Hematopoietic multipotent progenitor cell (in vitro differentiated cells): ENCODE measurements around the gene TFE3. TPM values are rescaled to one million over a fixed set of nuclear protein-coding genes. Genes with fewer than 3 reads are reported as not detected.
A peak's percentile ranks its signal among the peaks of the same experiment; 100 is the strongest.

ENCODE experiments used
- DNase-seq, 3 donors: peaks; one replicate each; pipeline ENCODE4 v3.0.0-alpha.2; 2011 to 2015; ENCODE audit warnings: low read depth in 2 of 3, low spot score in 2 of 3
- total RNA-seq: library from RNA; depleted of rRNA; stranded (reverse); fragments of >200 nt; gene quantifications from one replicate; pipeline ENCODE4 v1.2.3, GENCODE V29; 2012

The TFE3 gene
- total RNA-seq, 1 donor, result 63.0 TPM

DNA sequence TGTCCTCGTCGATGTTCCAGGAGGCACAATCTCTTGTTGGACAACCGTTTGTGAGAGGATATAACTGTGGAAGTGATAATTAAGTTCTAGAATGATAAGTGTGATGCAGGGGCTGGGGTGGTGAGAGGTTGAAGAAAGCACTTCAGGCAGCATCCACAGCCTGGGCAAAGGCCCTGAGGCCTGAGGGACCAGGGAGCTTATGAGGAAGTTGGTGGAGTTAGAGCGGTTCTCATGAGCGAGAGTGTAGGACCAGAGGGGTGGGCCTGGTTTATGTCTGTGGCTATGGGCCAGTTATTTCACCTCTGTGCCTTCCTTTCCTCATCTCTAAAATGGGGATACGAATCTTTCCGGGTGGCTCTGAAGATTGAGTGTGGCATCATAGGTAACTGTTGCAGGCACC lies 18.3 kb upstream of the TFE3 start:
- no peak for DNase-seq

- DNase-seq, result no peak
These were observed 17.8 kb upstream of the TFE3 start for GRCh38 chrX:49060914-49061313.

DNA sequence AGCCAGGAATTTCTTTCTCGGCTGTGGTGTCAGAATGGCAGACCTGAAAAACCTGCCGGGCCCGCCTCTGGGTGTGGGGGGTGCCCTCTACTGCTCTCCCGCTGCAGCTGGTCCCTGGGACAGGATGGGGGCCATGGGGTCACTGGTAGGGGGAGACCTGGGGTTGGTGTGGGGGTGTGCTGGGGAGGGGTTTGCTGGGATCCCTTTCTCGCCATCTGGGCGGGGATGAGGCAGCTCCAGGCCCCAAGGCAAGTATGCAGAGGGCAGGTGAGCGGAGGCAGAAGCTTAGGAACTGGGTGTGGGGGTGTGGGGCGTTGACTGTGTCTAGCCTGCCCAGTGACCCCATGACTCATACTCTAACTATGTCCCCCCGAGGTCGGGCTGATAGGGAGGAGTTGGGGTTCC lies 16.5 kb upstream of the TFE3 start:
- DNase-seq, result no peak

GRCh38 chrX:49059201-49059600 lies 16.0 kb upstream of the TFE3 start:
- no peak for DNase-seq

GRCh38 chrX:49058794-49059193 lies 15.6 kb upstream of the TFE3 start, which contains the start of gene CCDC120:
Gene CCDC120 (plus strand): TSS chrX:49058999. CDS start chrX:49062042, 3,043 bp downstream.
- DNase-seq, result no peak

- no peak for DNase-seq
These were observed 11.1 kb upstream of the TFE3 start for GRCh38 chrX:49054073-49054762.

DNA sequence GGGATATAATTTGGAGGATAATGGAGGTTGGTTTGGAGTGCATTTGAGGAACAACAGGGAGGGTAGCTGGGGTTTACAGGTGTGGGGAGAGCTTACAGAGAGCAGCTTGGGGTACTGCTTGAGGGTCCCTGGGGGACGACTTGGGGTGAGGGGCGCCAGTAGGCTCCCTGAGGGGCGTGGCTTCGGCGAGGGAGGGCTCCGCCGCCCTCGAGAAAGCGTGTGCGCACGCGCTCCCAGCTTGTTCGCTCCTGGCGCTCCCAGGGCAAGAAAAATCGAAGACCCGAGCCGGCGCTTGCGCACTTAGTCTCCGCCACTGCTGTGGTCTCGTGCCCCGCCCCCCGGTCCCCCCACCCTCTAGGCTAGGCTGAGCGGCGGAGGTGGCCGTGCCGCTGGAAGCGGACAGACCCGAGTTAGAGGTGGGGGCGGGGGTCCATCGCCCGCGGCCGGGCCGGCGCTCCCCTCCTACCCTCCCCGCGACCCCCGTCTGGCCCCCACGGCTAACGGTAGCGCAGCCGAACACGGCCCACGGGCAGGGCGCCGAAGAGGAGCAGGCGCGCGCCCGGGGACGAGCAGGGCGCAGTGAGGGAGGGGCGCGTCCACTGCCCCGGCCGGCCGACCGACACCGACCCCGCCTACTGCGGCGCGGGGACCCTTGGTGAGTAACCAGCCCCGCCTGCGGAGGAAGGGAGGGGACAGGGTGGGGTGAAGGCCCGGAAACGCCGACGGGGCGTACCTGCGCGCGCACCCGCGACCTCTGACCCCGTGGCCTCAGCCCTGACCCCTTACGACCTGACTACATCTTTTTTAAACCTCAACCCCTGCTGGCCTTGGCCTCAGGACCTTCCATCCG lies 10.3 kb upstream of the TFE3 start:
- DNase-seq, result peak in 2 of 3 donors; percentile 61 to 76

DNA sequence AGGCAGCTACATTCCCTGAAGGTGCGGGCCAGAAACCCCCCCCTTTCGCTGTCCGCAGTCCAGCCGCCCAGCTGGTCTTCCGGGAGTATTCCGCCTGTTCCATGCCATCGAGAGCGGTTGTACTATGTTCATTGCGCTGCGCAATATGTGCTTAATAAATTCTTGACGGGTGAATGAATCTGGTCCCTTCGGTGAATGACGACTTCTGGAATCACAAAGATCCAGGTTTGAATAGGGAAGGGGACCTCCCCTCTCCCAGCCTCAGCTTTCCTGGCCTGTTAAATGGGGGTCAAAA lies 777 bp upstream of the TFE3 start:
- no peak for DNase-seq

DNA sequence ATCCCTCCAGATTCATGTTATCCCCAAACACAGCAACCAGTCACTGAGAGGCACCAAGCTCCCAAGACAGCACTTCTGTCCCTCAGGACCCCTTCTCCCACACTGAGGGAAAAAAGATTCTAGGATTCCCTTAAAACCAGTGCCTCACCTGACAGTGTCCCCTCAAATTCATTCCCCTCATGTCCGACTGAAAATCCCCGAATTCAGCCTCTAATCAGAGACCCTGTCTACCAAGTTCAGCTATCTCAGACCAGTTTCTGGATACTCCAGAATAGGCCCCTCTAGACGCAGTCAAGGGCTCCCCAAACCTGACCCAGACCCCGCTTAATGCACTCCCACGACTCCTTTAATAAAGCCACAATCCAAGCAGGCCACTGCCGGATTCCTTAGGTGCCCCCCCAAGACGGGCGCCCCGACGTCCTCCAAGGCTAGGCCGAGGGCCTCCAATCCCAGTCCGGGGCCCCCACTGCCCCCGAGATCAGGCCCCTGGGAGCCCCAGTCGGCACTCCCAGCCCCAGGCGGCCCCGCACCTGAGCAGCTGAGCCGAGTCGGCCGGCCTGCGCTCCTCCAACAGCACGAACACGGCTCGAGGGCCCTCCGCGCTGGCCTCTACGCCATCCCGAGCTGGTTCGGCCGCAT lies 457 bp downstream of the TFE3 start:
- no peak for DNase-seq

- DNase-seq, result no peak
These were observed 1.2 kb downstream of the TFE3 start for GRCh38 chrX:49041744-49042580.

- DNase-seq, result no peak
These were observed 2.7 kb downstream of the TFE3 start for GRCh38 chrX:49040376-49040955.

GRCh38 chrX:49039598-49040375 lies 3.4 kb downstream of the TFE3 start:
- DNase-seq, result peak in 2 of 3 donors; percentile 91 to 96

DNA sequence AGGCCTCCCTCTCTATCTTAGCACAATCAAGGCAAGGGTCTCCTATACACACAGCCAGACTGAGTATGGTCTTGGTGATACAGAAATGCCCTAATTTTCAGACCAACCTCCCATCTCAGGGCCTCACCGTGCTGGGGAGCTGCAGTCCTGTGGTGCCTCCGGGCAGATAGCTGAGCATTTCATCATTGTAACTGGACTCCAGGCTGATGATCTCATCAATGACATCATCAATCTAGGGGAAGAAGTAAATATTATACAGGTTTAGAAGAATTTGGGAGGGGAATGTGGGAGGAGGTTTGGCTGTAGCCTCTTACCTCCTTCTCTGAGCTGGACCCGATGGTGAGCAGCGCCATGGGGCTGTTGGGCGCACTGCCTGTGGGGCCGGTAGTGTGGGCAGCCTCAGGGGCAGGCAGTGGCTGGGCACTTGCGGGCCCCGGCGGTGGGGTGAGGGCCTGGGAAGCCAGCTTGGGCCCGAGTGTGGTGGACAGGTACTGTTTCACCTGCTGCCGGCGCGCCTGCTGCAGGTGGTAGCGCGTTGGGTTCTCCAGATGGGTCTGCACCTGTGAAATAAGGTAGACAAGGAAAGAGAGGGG lies 5.2 kb downstream of the TFE3 start:
- no peak for DNase-seq

DNA sequence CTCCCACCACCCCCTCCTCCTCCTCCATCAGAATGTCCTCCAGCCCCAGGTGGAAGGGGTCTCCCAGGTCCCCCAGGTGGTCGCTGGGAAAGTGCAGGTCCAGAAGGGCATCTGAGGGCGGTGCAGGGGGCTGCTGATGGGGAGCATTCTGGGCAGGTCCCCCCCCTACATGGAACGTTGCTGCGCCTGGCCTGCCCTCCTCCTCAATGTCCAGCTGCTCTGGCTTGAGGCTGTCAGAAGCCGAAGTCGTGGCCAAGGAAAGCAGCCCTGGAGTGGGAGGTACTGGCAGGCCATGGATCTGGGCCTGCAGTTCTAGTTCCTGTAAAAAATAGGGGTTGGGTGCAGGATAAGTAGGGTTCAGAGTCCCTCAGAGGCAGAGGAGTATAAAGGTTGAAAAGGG lies 12.9 kb downstream of the TFE3 start:
- DNase-seq, result no peak

- no peak for DNase-seq
These were observed 13.3 kb downstream of the TFE3 start for GRCh38 chrX:49029876-49030275.

DNA sequence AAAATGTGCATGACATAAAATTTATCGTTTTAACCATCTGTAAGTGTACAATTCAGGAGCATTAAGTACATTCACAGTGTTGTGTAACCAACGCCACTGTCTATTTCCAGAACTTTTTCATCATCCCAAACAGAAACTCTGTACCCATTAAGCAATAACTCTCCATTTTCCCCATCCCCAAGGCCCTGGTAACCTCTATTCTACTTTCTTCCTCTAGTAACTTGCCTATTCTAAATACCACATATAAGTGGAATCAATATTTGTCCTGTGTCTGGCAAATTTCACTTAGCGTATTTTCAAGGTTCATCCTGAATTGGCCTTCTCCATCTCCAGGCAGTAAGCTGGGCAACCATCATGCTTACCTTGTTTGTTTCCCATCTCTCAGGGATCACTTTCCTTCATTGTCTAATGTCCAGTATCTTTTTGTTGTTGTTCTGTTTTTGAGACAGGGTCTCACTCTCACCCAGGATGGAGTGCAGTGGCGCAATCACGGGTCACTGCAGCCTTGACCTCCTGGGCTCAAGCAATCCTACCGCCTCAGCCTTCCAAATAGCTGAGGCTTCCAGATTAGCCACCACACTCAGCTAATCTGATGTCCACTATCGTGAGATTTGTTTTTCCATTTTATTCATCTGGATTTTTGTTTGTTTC lies 23.4 kb downstream of the TFE3 start:
- no peak for DNase-seq

DNA sequence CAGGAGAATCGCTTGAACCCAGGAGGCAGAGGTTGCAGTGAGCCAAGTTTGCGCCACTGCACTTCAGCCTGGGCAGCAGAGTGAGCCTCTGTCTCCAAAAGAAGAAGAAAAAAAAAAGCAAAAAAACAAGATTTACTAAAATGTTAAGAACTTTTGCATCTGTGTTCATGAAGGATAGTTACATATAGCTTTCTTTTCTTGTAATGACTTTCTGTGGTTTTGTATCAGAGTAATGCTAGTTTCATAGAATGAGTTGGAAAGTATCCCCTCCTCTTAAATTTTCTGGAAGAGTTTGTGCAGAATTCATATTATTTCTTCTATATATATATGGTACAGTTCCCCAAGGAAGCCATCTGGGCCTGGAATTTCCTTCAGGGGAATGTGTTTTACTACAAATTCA lies 24.1 kb downstream of the TFE3 start:
- no peak for DNase-seq

GRCh38 chrX:49003696-49004095 lies 39.5 kb downstream of the TFE3 start:
- DNase-seq, result no peak
